Neuronal stem cell (in vitro differentiated cells): ENCODE measurements around the gene DGKG.

Experiments
- DNase-seq: peaks from one replicate; pipeline ENCODE4 v3.0.0-alpha.2; 2013; ENCODE audit warnings: low spot score
- H2AFZ ChIP-seq: one replicate; pipeline ENCODE4 v1.6.1; 2013; ENCODE audit warnings: mild to moderate bottlenecking, low read length, inconsistent platforms
- H2AK5ac ChIP-seq: 2 replicates; pipeline ENCODE4 v1.6.1; 2013; ENCODE audit warnings: low read depth, mild to moderate bottlenecking, inconsistent platforms, low read length, moderate library complexity, mixed read lengths
- H2BK120ac ChIP-seq: 2 replicates; pipeline ENCODE4 v1.6.1; 2013; ENCODE audit warnings: low read depth, mild to moderate bottlenecking, inconsistent platforms, low read length, moderate library complexity, mixed read lengths
- H2BK12ac ChIP-seq: one replicate; pipeline ENCODE4 v1.6.1; 2013; ENCODE audit warnings: low read length, inconsistent platforms
- H2BK15ac ChIP-seq: 2 replicates; pipeline ENCODE4 v1.6.1; 2013; ENCODE audit warnings: mild to moderate bottlenecking, low read length, inconsistent platforms, mixed read lengths
- H2BK5ac ChIP-seq: one replicate; pipeline ENCODE4 v1.6.1; 2013; ENCODE audit warnings: inconsistent platforms, mild to moderate bottlenecking, low read length, moderate library complexity
- H3K14ac ChIP-seq: one replicate; pipeline ENCODE4 v1.6.1; 2013; ENCODE audit warnings: low read length, inconsistent platforms
- H3K18ac ChIP-seq: 2 replicates; pipeline ENCODE4 v1.6.1; 2013; ENCODE audit warnings: low read length, inconsistent platforms
- H3K23ac ChIP-seq: 2 replicates; pipeline ENCODE4 v1.6.1; 2013; ENCODE audit warnings: low read depth, mild to moderate bottlenecking, mixed read lengths, low read length, inconsistent platforms; ENCODE audit not compliant: poor library complexity
- H3K27ac ChIP-seq: replicated peaks from 3 replicates; pipeline ENCODE4 v1.5.1; 2013; ENCODE audit warnings: low read length, inconsistent platforms
- H3K27me3 ChIP-seq, 3 experiments: 2 replicates each; pipeline ENCODE4 v1.6.1; 2013; ENCODE audit warnings: low read length in 3 of 3, mild to moderate bottlenecking in 2 of 3, inconsistent platforms in 1 of 3, low read depth in 1 of 3, mixed read lengths in 1 of 3, moderate library complexity in 1 of 3; ENCODE audit not compliant: control insufficient read depth in 3 of 3, insufficient read depth in 3 of 3
- H3K36me3 ChIP-seq, 2 donors: replicated peaks in 1 of 2; 2 replicates each; pipeline ENCODE4 v1.6.1; 2013; ENCODE audit warnings: low read length in 2 of 2; ENCODE audit not compliant: control insufficient read depth in 2 of 2, insufficient read depth in 2 of 2
- H3K4ac ChIP-seq: 2 replicates; pipeline ENCODE4 v1.6.1; 2013; ENCODE audit warnings: inconsistent platforms, mild to moderate bottlenecking, low read length, moderate library complexity
- H3K4me1 ChIP-seq, 2 donors: 1 replicate in 1 of 2; 2 replicates in 1 of 2; pipeline ENCODE4 v1.6.1; 2013; ENCODE audit warnings: low read length in 2 of 2, low read depth in 1 of 2; ENCODE audit not compliant: control insufficient read depth in 2 of 2, insufficient read depth in 1 of 2
- H3K4me2 ChIP-seq: one replicate; pipeline ENCODE4 v1.6.1; 2013; ENCODE audit warnings: mild to moderate bottlenecking, low read length, inconsistent platforms; ENCODE audit not compliant: insufficient read depth, poor library complexity, severe bottlenecking
- H3K4me3 ChIP-seq, 2 donors: 2 replicates each; pipeline ENCODE4 v1.5.1; 2013; ENCODE audit warnings: low read length in 2 of 2, mild to moderate bottlenecking in 2 of 2, inconsistent platforms in 1 of 2, moderate library complexity in 1 of 2
- H3K79me1 ChIP-seq: one replicate; pipeline ENCODE4 v1.6.1; 2013; ENCODE audit warnings: low read depth, mild to moderate bottlenecking, inconsistent platforms, low read length, moderate library complexity
- H3K9ac ChIP-seq: one replicate; pipeline ENCODE4 v1.6.1; 2013; ENCODE audit warnings: mild to moderate bottlenecking, low read depth, low read length, inconsistent platforms; ENCODE audit not compliant: poor library complexity
- H3K9me3 ChIP-seq, 2 donors: replicated peaks in 1 of 2; 2 replicates each; pipeline versions ENCODE3 to v1.6.1; 2013; ENCODE audit warnings: low read length in 2 of 2, mild to moderate bottlenecking in 2 of 2, inconsistent platforms in 1 of 2, low read depth in 1 of 2, mixed read lengths in 1 of 2, moderate library complexity in 1 of 2; ENCODE audit not compliant: control insufficient read depth in 2 of 2, insufficient read depth in 1 of 2
- H4K8ac ChIP-seq: one replicate; pipeline ENCODE4 v1.6.1; 2013; ENCODE audit warnings: low read depth, mild to moderate bottlenecking, inconsistent platforms, low read length, moderate library complexity
- H4K91ac ChIP-seq: one replicate; pipeline ENCODE4 v1.6.1; 2013; ENCODE audit warnings: low read length, low read depth, mild to moderate bottlenecking, inconsistent platforms; ENCODE audit not compliant: poor library complexity
- WGBS, 2 donors: extraction: QIAGEN DNeasy Blood & Tissue Kit; methylation state at CpG; one replicate each; pipeline ENCODE4 v1.1.7; 2013; ENCODE audit warnings: missing lambda C conversion rate in 2 of 2, mixed read lengths in 1 of 2; ENCODE audit not compliant: insufficient read length in 2 of 2, insufficient replicate concordance in 1 of 2; ENCODE audit errors: extremely low coverage in 2 of 2; 5-methylcytosine and 5-hydroxymethylcytosine counted together

The DGKG gene

GRCh38 chr3:186132487-186132886 is 229.5 kb downstream of the DGKG start:
- Histone ChIP-seq H2BK12ac (no peak overlapping the region), H3K79me1 (no peaks in the 10 kb centered on the region), H3K27ac (no peak overlapping the region), H3K23ac (no peak overlapping the region), H3K4me2 (no peak overlapping the region), H3K36me3 (no peaks in the 10 kb centered on the region), H2BK15ac (no peak overlapping the region), H3K9me3 (no peaks in the 10 kb centered on the region), H2AFZ (no peak overlapping the region), H4K8ac (no peak overlapping the region), H3K9ac (no peak overlapping the region), H2BK5ac (no peak overlapping the region), H3K27me3 (peaks cover 0 to 35% (median 0%) of the 10 kb centered on the region in 3 experiments), H2AK5ac (peak overlapping the region; percentile 37), H2BK120ac (no peak overlapping the region), H4K91ac (no peak overlapping the region), H3K4me1 (peaks cover 0 to 7% of the 10 kb centered on the region in 2 donors), H3K14ac (no peak overlapping the region), H3K4me3 (no peak overlapping the region), H3K4ac (no peak overlapping the region), H3K18ac (peak overlapping the region; percentile 6)
- no CpG with 5 or more reads among the region's 2 CpGs for WGBS, 2 donors
- no peak for DNase-seq

- Histone ChIP-seq H2BK120ac (no peak overlapping the region), H2AFZ (no peak overlapping the region), H2AK5ac (no peak overlapping the region), H3K4me2 (no peak overlapping the region), H2BK12ac (no peak overlapping the region), H3K18ac (no peak overlapping the region), H4K91ac (no peak overlapping the region), H3K23ac (no peak overlapping the region), H3K27me3 (peaks cover 0 to 22% (median 0%) of the 10 kb centered on the region in 3 experiments), H3K9ac (no peak overlapping the region), H3K79me1 (no peaks in the 10 kb centered on the region), H4K8ac (no peak overlapping the region), H3K27ac (no peak overlapping the region), H3K36me3 (no peaks in the 10 kb centered on the region), H3K14ac (no peak overlapping the region), H3K4me1 (peaks cover 0 to 12% of the 10 kb centered on the region in 2 donors), H3K4me3 (no peak overlapping the region), H2BK5ac (no peak overlapping the region), H2BK15ac (no peak overlapping the region), H3K9me3 (no peaks in the 10 kb centered on the region), H3K4ac (no peak overlapping the region)
- no CpG with 5 or more reads among the region's 4 CpGs for whole genome bisulfite sequencing, 2 donors
- DNase-seq, result no peak
Observed at GRCh38 chr3:186129206-186129605, 232.8 kb downstream of the DGKG start.

- Histone ChIP-seq H3K9ac (no peak overlapping the region), H2AFZ (no peak overlapping the region), H4K91ac (no peak overlapping the region), H3K23ac (no peak overlapping the region), H3K4me1 (peaks cover 0 to 16% of the 10 kb centered on the region in 2 donors), H2BK5ac (no peak overlapping the region), H2BK120ac (no peak overlapping the region), H2BK15ac (no peak overlapping the region), H3K4ac (no peak overlapping the region), H3K36me3 (no peaks in the 10 kb centered on the region), H3K18ac (no peak overlapping the region), H2AK5ac (no peak overlapping the region), H3K79me1 (no peaks in the 10 kb centered on the region), H2BK12ac (no peak overlapping the region), H4K8ac (no peak overlapping the region), H3K27ac (no peak overlapping the region), H3K27me3 (peaks cover 0 to 22% (median 0%) of the 10 kb centered on the region in 3 experiments), H3K4me3 (no peak overlapping the region), H3K4me2 (no peak overlapping the region), H3K9me3 (no peaks in the 10 kb centered on the region), H3K14ac (no peak overlapping the region)
- no CpG with 5 or more reads among the region's 8 CpGs for WGBS, 2 donors
- no peak for DNase-seq
Observed at GRCh38 chr3:186128158-186128557, 233.9 kb downstream of the DGKG start.

- H3K23ac ChIP-seq, result no peak overlapping the region
- H2BK12ac ChIP-seq, result no peak overlapping the region
- H2BK15ac ChIP-seq, result no peak overlapping the region
- no peaks in the 10 kb centered on the region for H3K36me3 ChIP-seq
- H3K9ac ChIP-seq, result no peak overlapping the region
- H4K91ac ChIP-seq, result no peak overlapping the region
- no peak overlapping the region for H2AFZ ChIP-seq
- no peak overlapping the region for H3K18ac ChIP-seq
- H3K27me3 ChIP-seq, result peaks cover 0 to 21% (median 0%) of the 10 kb centered on the region in 3 experiments
- no peak overlapping the region for H4K8ac ChIP-seq
- DNase-seq, result no peak
- H3K4me1 ChIP-seq, result peaks cover 0 to 16% of the 10 kb centered on the region in 2 donors
- H2BK5ac ChIP-seq, result no peak overlapping the region
- no peaks in the 10 kb centered on the region for H3K9me3 ChIP-seq
- H3K4ac ChIP-seq, result no peak overlapping the region
- H2BK120ac ChIP-seq, result no peak overlapping the region
- H2AK5ac ChIP-seq, result no peak overlapping the region
- H3K4me3 ChIP-seq, result no peak overlapping the region
- H3K4me2 ChIP-seq, result no peak overlapping the region
- no peak overlapping the region for H3K14ac ChIP-seq
- H3K79me1 ChIP-seq, result no peaks in the 10 kb centered on the region
- WGBS, 2 donors, result no CpG with 5 or more reads among the region's 7 CpGs
- no peak overlapping the region for H3K27ac ChIP-seq
Observed at GRCh38 chr3:186127463-186127862, 234.6 kb downstream of the DGKG start.
